HUES6 (cell line): ENCODE data around the gene NAA15.

Experiments
- H3K27ac ChIP-seq: 2 replicates; pipeline ENCODE4 v1.7.0; 2013; ENCODE audit warnings: low read depth, mild to moderate bottlenecking, low read length, inconsistent platforms
- H3K27me3 ChIP-seq: 2 replicates; pipeline ENCODE4 v1.6.1; 2013; ENCODE audit warnings: low read length; ENCODE audit not compliant: control insufficient read depth, insufficient read depth
- H3K36me3 ChIP-seq: 2 replicates; pipeline ENCODE4 v1.6.1; 2013; ENCODE audit warnings: low read length; ENCODE audit not compliant: control insufficient read depth, insufficient read depth
- H3K4me1 ChIP-seq: 2 replicates; pipeline ENCODE4 v1.6.1; 2013; ENCODE audit warnings: low read length; ENCODE audit not compliant: control insufficient read depth, insufficient read depth
- H3K4me3 ChIP-seq: 2 replicates; pipeline ENCODE4 v1.5.1; 2013; ENCODE audit warnings: low read depth, low read length
- H3K9ac ChIP-seq: one replicate; pipeline ENCODE4 v1.6.1; 2013; ENCODE audit warnings: mild to moderate bottlenecking, low read length
- H3K9me3 ChIP-seq: 2 replicates; pipeline ENCODE4 v1.6.1; 2013; ENCODE audit warnings: low read depth, low read length; ENCODE audit not compliant: control insufficient read depth, insufficient read depth

Gene NAA15

GRCh38 chr4:139451997-139452396, 150.7 kb downstream of the NAA15 start:
- H3K27ac ChIP-seq, result no peak overlapping the region
- H3K27me3 ChIP-seq, result no peaks in the 10 kb centered on the region
- no peaks in the 10 kb centered on the region for H3K9me3 ChIP-seq
- peaks cover 19% of the 10 kb centered on the region for H3K4me1 ChIP-seq
- no peak overlapping the region for H3K9ac ChIP-seq
- no peaks in the 10 kb centered on the region; the same call in 1 of the 2 replicates for H3K36me3 ChIP-seq
- peak overlapping the region; percentile 98 for H3K4me3 ChIP-seq

- H3K4me1 ChIP-seq, result peaks cover 19% of the 10 kb centered on the region
- peak overlapping the region; percentile 98 for H3K4me3 ChIP-seq
Measured at GRCh38 chr4:139453041-139453370, 151.7 kb downstream of the NAA15 start.

GRCh38 chr4:139453371-139454110, 152.2 kb downstream of the NAA15 start:
- Histone ChIP-seq H3K9me3 (no peaks in the 10 kb centered on the region), H3K9ac (peak overlapping the region; percentile 86), H3K36me3 (no peaks in the 10 kb centered on the region), H3K27ac (peak overlapping the region; percentile 74), H3K4me1 (peaks cover 22% of the 10 kb centered on the region), H3K4me3 (peak overlapping the region; percentile 98), H3K27me3 (no peaks in the 10 kb centered on the region)

More at GRCh38 chr4:139453041-139453370, 151.7 kb downstream of the NAA15 start:
- H3K27ac ChIP-seq, result peak overlapping the region; percentile 74
- H3K27me3 ChIP-seq, result no peaks in the 10 kb centered on the region
- no peaks in the 10 kb centered on the region; the same call in 1 of the 2 replicates for H3K36me3 ChIP-seq
- no peaks in the 10 kb centered on the region for H3K9me3 ChIP-seq
- H3K9ac ChIP-seq, result peak overlapping the region; percentile 86

- Histone ChIP-seq H3K9ac (peak within 1 kb of the TSS; percentile 86), H3K9me3 (no peaks in the 10 kb centered on the region), H3K4me1 (peaks cover 27% of the 10 kb centered on the region), H3K27me3 (no peaks in the 10 kb centered on the region), H3K36me3 (no peaks in the 10 kb centered on the region), H3K4me3 (peak within 1 kb of the TSS; percentile 98), H3K27ac (peak within 1 kb of the TSS; percentile 74)
Measured at GRCh38 chr4:139454111-139455045, 153.1 kb downstream of the NAA15 start, which contains the start of gene RAB33B. Gene RAB33B, plus strand, starts transcription at chr4:139454121. Its CDS starts 75 bp downstream, at chr4:139454196.

GRCh38 chr4:139455126-139455538, 153.8 kb downstream of the NAA15 start:
- no peak overlapping the region for H3K27ac ChIP-seq
- H3K9ac ChIP-seq, result peak overlapping the region; percentile 86
- no peaks in the 10 kb centered on the region for H3K27me3 ChIP-seq
- H3K9me3 ChIP-seq, result no peaks in the 10 kb centered on the region
- no peaks in the 10 kb centered on the region for H3K36me3 ChIP-seq
- peaks cover 32% of the 10 kb centered on the region for H3K4me1 ChIP-seq
- peak overlapping the region; percentile 98 for H3K4me3 ChIP-seq

- no peaks in the 10 kb centered on the region for H3K36me3 ChIP-seq
- H3K27ac ChIP-seq, result no peak overlapping the region
- H3K9ac ChIP-seq, result no peak overlapping the region
- H3K9me3 ChIP-seq, result no peaks in the 10 kb centered on the region
- peaks cover 41% of the 10 kb centered on the region for H3K4me1 ChIP-seq
- H3K27me3 ChIP-seq, result no peaks in the 10 kb centered on the region
- no peak overlapping the region for H3K4me3 ChIP-seq
Measured at GRCh38 chr4:139457318-139457717, 156.0 kb downstream of the NAA15 start.

- H3K27ac ChIP-seq, result no peak overlapping the region
- no peak overlapping the region for H3K4me3 ChIP-seq
- peaks cover 40% of the 10 kb centered on the region for H3K4me1 ChIP-seq
- H3K9ac ChIP-seq, result no peak overlapping the region
- no peaks in the 10 kb centered on the region for H3K36me3 ChIP-seq
- H3K9me3 ChIP-seq, result peaks cover under 1% of the 10 kb centered on the region; the same call in 1 of the 2 replicates
- no peaks in the 10 kb centered on the region for H3K27me3 ChIP-seq
Measured at GRCh38 chr4:139458543-139458942, 157.2 kb downstream of the NAA15 start.

GRCh38 chr4:139458999-139459398, 157.7 kb downstream of the NAA15 start:
- Histone ChIP-seq H3K9me3 (peaks cover 3% of the 10 kb centered on the region; the same call in 1 of the 2 replicates), H3K4me1 (peaks cover 40% of the 10 kb centered on the region), H3K4me3 (no peak overlapping the region), H3K27me3 (no peaks in the 10 kb centered on the region), H3K36me3 (no peaks in the 10 kb centered on the region), H3K9ac (no peak overlapping the region), H3K27ac (no peak overlapping the region)

- H3K36me3 ChIP-seq, result no peaks in the 10 kb centered on the region
- peak overlapping the region; percentile 75 for H3K27ac ChIP-seq
- peak overlapping the region; percentile 32 for H3K4me3 ChIP-seq
- H3K27me3 ChIP-seq, result no peaks in the 10 kb centered on the region
- H3K9me3 ChIP-seq, result peaks cover 3% of the 10 kb centered on the region; the same call in 1 of the 2 replicates
- peaks cover 34% of the 10 kb centered on the region for H3K4me1 ChIP-seq
- H3K9ac ChIP-seq, result peak overlapping the region; percentile 3
Measured at GRCh38 chr4:139460565-139460964, 159.3 kb downstream of the NAA15 start.

- peaks cover 31% of the 10 kb centered on the region for H3K4me1 ChIP-seq
- peak overlapping the region; percentile 75 for H3K27ac ChIP-seq
- peaks cover 5% of the 10 kb centered on the region; the same call in 1 of the 2 replicates for H3K9me3 ChIP-seq
- peak overlapping the region; percentile 32 for H3K4me3 ChIP-seq
- peak overlapping the region; percentile 3 for H3K9ac ChIP-seq
- no peaks in the 10 kb centered on the region for H3K36me3 ChIP-seq
- no peaks in the 10 kb centered on the region for H3K27me3 ChIP-seq
Measured at GRCh38 chr4:139461022-139461628, 159.8 kb downstream of the NAA15 start.
